GM19023 (cell line): ENCODE data around the gene ERCC8.

Source experiments
- ATAC-seq: cut with Tn5 transposase; IDR thresholded peaks from one replicate; pipeline ENCODE4 v1.9.1; 2021; ENCODE audit warnings: mild to moderate bottlenecking, moderate library complexity; ENCODE audit not compliant: unreplicated experiment

Gene ERCC8

GRCh38 chr5:60842871-60843385, 101.9 kb downstream of the ERCC8 start:
- no peak for ATAC-seq

GRCh38 chr5:60841361-60841760, 103.5 kb downstream of the ERCC8 start:
- no peak for ATAC-seq

- ATAC-seq = no peak
These were observed 108.7 kb downstream of the ERCC8 start for GRCh38 chr5:60836131-60836530.

- no peak for ATAC-seq
These were observed 109.3 kb downstream of the ERCC8 start for GRCh38 chr5:60835554-60835953.

GRCh38 chr5:60833520-60833919, 111.3 kb downstream of the ERCC8 start:
- no peak for ATAC-seq

- no peak for ATAC-seq
These were observed 114.2 kb downstream of the ERCC8 start for GRCh38 chr5:60830581-60831127.

GRCh38 chr5:60829490-60830266, 115.2 kb downstream of the ERCC8 start:
- ATAC-seq = no peak

- ATAC-seq = no peak
These were observed 117.7 kb downstream of the ERCC8 start for GRCh38 chr5:60827201-60827600.

GRCh38 chr5:60826653-60827052, 118.2 kb downstream of the ERCC8 start:
- peak; percentile 66 for ATAC-seq
